Activated T-cell treated with anti-CD3 and anti-CD28 coated beads, Interleukin-2, amount 50 U/mL, for 72 hours (primary cell): Measurements from ENCODE around the gene CYP27B1. TPM values are rescaled to one million over a fixed set of nuclear protein-coding genes. Genes with fewer than 3 reads are reported as not detected.
"Not testable (repeated sequence)": the region's sequence is repeated elsewhere in the genome, so short reads cannot be mapped to it uniquely, and the experiment has no call there.

Source experiments
- ATAC-seq, 2 donors: fragments of 150-1000 bp; cut with Tn5 transposase; replicated peaks in 1 of 2; 2 replicates each; pipeline ENCODE4 v1.10.0; 2021; ENCODE audit warnings: moderate library complexity in 2 of 2, mild to moderate bottlenecking in 1 of 2
- DNase-seq, 2 donors: peaks; one replicate each; pipeline ENCODE4 v3.0.0; 2021 to 2022; ENCODE audit warnings: mixed read lengths in 1 of 2
- H3K27ac Mint-ChIP-seq: one replicate; pipeline ENCODE4 v1.8.0; 2022; ENCODE audit warnings: mild to moderate bottlenecking, moderate library complexity, mixed read lengths
- H3K27me3 Mint-ChIP-seq: one replicate; pipeline ENCODE4 v1.8.0; 2022; ENCODE audit warnings: low read depth, mixed read lengths
- H3K36me3 Mint-ChIP-seq, 2 donors: one replicate each; pipeline ENCODE4 v1.8.0; 2022; ENCODE audit warnings: mixed read lengths in 2 of 2, mild to moderate bottlenecking in 1 of 2; ENCODE audit not compliant: insufficient read depth in 2 of 2
- H3K4me1 Mint-ChIP-seq: one replicate; pipeline ENCODE4 v1.8.0; 2022; ENCODE audit warnings: low read depth, mixed read lengths
- H3K4me3 Mint-ChIP-seq, 2 donors: one replicate each; pipeline ENCODE4 v1.8.0; 2022; ENCODE audit warnings: mild to moderate bottlenecking in 2 of 2, mixed read lengths in 2 of 2, moderate library complexity in 2 of 2
- H3K9me3 Mint-ChIP-seq, 2 donors: one replicate each; pipeline ENCODE4 v1.8.0; 2022; ENCODE audit warnings: mixed read lengths in 2 of 2
- total RNA-seq, 2 donors: library from RNA; stranded (reverse); gene quantifications; one replicate each; pipeline ENCODE4 v1.2.3, GENCODE V29; 2022

Gene CYP27B1
- total RNA-seq, 2 donors from 2014 or later: 11.1 to 14.7 TPM

DNA sequence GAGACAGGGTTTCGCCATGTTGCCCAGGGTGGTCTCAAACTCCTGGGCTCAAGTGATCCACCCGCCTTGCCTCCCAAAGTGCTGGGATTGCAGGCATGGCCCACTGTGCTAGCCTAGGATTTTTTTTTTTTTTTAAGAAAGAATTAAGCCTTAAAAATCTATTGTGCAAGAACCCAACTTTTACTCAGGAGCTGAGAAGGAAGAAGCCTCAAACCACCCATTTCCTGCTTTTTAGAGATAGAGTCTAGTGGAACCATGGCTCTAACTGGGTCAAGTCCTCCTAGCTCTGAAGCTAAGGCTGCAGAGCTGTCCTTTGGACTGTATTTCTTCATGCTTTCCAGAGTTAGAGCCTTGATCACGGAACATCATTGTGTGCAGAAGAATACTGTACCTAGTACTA is 14.4 kb upstream of the CYP27B1 start:
- Mint-ChIP-seq H3K27me3 (no peaks in the 10 kb centered on the region), H3K27ac (peak overlapping the region; percentile 97), H3K36me3 (peaks cover 1 to 13% of the 10 kb centered on the region in 2 donors), H3K4me1 (peaks cover 20% of the 10 kb centered on the region), H3K9me3 (no peaks in the 10 kb centered on the region), H3K4me3 (no peak overlapping the region)
- ATAC-seq (no peak), DNase-seq (no peak)

DNA sequence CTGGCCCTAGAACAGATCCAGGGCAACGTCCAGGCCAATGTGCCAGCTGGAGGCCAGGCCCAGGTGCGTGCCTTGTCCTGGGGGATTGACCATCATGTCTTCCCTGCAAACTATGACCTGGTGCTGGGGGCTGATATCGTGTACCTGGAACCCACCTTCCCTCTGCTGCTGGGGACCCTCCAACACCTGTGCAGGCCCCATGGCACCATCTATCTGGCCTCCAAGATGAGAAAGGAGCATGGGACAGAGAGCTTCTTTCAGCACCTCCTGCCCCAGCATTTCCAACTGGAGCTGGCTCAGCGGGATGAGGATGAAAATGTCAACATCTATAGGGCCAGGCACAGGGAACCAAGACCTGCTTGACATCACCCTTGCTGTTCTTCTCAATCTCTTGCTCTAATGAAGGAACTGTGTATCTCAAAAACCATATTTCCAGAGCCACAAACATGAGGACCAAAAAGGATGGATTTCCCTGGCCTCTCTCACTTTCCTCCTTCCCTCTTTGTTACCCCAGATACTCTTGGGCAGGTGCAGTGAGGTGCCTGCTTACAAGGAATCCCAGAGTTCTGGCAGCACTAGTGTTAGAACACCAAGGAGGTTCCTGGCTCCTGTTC is 13.5 kb upstream of the CYP27B1 start:
- no peak overlapping the region for H3K27ac Mint-ChIP-seq
- DNase-seq (no peak), ATAC-seq (no peak)
- peaks cover 6 to 11% of the 10 kb centered on the region in 2 donors for H3K36me3 Mint-ChIP-seq
- H3K4me3 Mint-ChIP-seq: no peak overlapping the region
- H3K9me3 Mint-ChIP-seq: no peaks in the 10 kb centered on the region
- H3K4me1 Mint-ChIP-seq: peaks cover 20% of the 10 kb centered on the region
- H3K27me3 Mint-ChIP-seq: no peaks in the 10 kb centered on the region

- H3K9me3 Mint-ChIP-seq: no peaks in the 10 kb centered on the region
These were observed 12.9 kb upstream of the CYP27B1 start for GRCh38 chr12:57779736-57780135.

GRCh38 chr12:57777911-57778310 is 11.0 kb upstream of the CYP27B1 start:
- H3K4me3 Mint-ChIP-seq: no peak overlapping the region
- peaks cover 6% of the 10 kb centered on the region in 2 donors for H3K36me3 Mint-ChIP-seq
- DNase-seq (no peak), ATAC-seq (no peak)
- H3K9me3 Mint-ChIP-seq: no peaks in the 10 kb centered on the region
- H3K27ac Mint-ChIP-seq: no peak overlapping the region
- H3K4me1 Mint-ChIP-seq: peaks cover 24% of the 10 kb centered on the region
- no peaks in the 10 kb centered on the region for H3K27me3 Mint-ChIP-seq

More at GRCh38 chr12:57779736-57780135, 12.9 kb upstream of the CYP27B1 start:
- no peaks in the 10 kb centered on the region for H3K27me3 Mint-ChIP-seq
- H3K4me1 Mint-ChIP-seq: peaks cover 20% of the 10 kb centered on the region
- peaks cover 6 to 11% of the 10 kb centered on the region in 2 donors for H3K36me3 Mint-ChIP-seq
- no peak for DNase-seq
- peak overlapping the region; percentile 17 for H3K27ac Mint-ChIP-seq
- no peak overlapping the region for H3K4me3 Mint-ChIP-seq
- no peak for ATAC-seq

- H3K27ac Mint-ChIP-seq: no peak overlapping the region
- H3K36me3 Mint-ChIP-seq: peaks cover 3 to 6% of the 10 kb centered on the region in 2 donors
- H3K4me1 Mint-ChIP-seq: peaks cover 22% of the 10 kb centered on the region
- DNase-seq (no peak), ATAC-seq (no peak)
- no peaks in the 10 kb centered on the region for H3K27me3 Mint-ChIP-seq
- H3K4me3 Mint-ChIP-seq: no peak overlapping the region
- H3K9me3 Mint-ChIP-seq: no peaks in the 10 kb centered on the region
These were observed 10.5 kb upstream of the CYP27B1 start for GRCh38 chr12:57777367-57777766.

GRCh38 chr12:57776247-57776587 is 9.3 kb upstream of the CYP27B1 start:
- no peak overlapping the region for H3K27ac Mint-ChIP-seq
- ATAC-seq (no peak), DNase-seq (no peak)
- no peaks in the 10 kb centered on the region for H3K27me3 Mint-ChIP-seq
- H3K9me3 Mint-ChIP-seq: no peaks in the 10 kb centered on the region
- peaks cover 6 to 8% of the 10 kb centered on the region in 2 donors for H3K36me3 Mint-ChIP-seq
- no peak overlapping the region for H3K4me3 Mint-ChIP-seq
- H3K4me1 Mint-ChIP-seq: peaks cover 20% of the 10 kb centered on the region

DNA sequence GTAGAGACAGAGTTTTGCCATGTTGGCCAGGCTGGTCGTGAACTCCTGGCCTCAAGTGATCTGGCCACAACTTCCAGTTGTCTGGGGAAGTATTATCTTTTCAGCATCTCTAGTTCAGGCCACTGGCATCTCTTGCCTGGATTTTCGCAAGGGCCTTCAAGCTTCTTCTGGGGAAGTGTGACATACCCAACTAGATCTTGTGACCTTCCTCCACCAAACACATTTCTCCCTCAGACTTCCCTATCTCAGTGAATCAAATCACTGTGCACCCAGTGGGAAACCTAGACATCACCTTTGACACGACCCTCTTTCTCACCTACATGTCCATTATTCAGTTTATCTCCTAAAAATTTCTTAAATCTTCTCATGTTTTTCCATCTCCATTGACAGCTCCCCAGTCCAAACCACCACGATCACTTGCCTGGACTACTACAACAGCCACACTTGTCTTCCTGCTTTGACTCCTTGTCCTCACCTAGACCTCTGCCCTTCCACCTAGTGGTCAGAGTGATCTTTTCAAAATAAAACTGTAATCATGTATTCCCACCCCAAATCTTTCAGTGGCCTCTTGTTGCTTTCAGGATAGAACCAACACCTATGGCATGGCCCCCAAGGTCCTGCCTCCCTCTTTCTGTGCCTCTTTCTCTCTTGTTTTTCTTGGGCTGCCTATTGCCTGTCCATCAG is 8.8 kb upstream of the CYP27B1 start:
- peaks cover 6 to 8% of the 10 kb centered on the region in 2 donors for H3K36me3 Mint-ChIP-seq
- no peaks in the 10 kb centered on the region for H3K27me3 Mint-ChIP-seq
- no peak overlapping the region for H3K4me3 Mint-ChIP-seq
- no peak for ATAC-seq
- no peak for DNase-seq
- H3K9me3 Mint-ChIP-seq: no peaks in the 10 kb centered on the region
- H3K27ac Mint-ChIP-seq: no peak overlapping the region
- peaks cover 25% of the 10 kb centered on the region for H3K4me1 Mint-ChIP-seq

- peaks cover 6 to 11% of the 10 kb centered on the region in 2 donors for H3K36me3 Mint-ChIP-seq
- H3K27ac Mint-ChIP-seq: no peak overlapping the region
- ATAC-seq (no peak), DNase-seq (no peak)
- H3K4me3 Mint-ChIP-seq: no peak overlapping the region
- H3K27me3 Mint-ChIP-seq: no peaks in the 10 kb centered on the region
- no peaks in the 10 kb centered on the region for H3K9me3 Mint-ChIP-seq
- peaks cover 32% of the 10 kb centered on the region for H3K4me1 Mint-ChIP-seq
These were observed 8.2 kb upstream of the CYP27B1 start for GRCh38 chr12:57775044-57775443.

DNA sequence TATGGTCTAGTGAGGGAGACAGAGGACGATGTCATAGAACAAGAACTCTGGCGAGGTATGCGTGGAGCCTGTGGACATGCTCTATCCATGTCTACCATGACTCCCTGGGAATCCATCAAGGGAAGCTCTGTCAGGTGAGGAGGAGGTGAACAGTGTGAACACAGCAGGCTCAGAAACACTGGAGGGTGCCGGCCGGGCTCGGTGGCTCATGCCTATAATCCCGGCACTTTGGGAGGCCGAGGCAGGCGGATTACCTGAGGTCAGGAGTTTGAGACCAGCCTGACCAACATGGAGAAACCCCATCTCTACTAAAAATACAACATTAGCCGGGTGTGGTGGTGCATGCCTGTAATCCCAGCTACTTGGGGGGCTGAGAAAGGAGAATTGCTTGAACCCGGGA is 7.8 kb upstream of the CYP27B1 start:
- DNase-seq, ATAC-seq, H3K4me3 Mint-ChIP-seq, H3K27ac Mint-ChIP-seq, H3K27me3 Mint-ChIP-seq, H3K9me3 Mint-ChIP-seq: not testable (repeated sequence)
- Mint-ChIP-seq H3K36me3 (peaks cover 6 to 15% of the 10 kb centered on the region in 2 donors), H3K4me1 (peaks cover 36% of the 10 kb centered on the region)

GRCh38 chr12:57772429-57773322 is 5.8 kb upstream of the CYP27B1 start, which contains the start of gene EEF1AKMT3:
Gene EEF1AKMT3, plus strand, starts transcription at chr12:57772614. Its CDS starts 111 bp downstream, at chr12:57772725.
- Mint-ChIP-seq H3K36me3 (peaks cover 5 to 17% of the 10 kb centered on the region in 2 donors), H3K27ac (peak within 1 kb of the TSS; percentile 82), H3K4me3 (peak within 1 kb of the TSS; percentile 83 to 100), H3K4me1 (peaks cover 36% of the 10 kb centered on the region), H3K27me3 (no peaks in the 10 kb centered on the region), H3K9me3 (no peaks in the 10 kb centered on the region)
- ATAC-seq: peak; percentile 37 to 58
- DNase-seq: peak; percentile 38 to 47

GRCh38 chr12:57771873-57772428 is 5.1 kb upstream of the CYP27B1 start, which contains the start of gene METTL1:
Gene METTL1, minus strand, starts transcription at chr12:57772105. Its CDS starts 22 bp downstream, at chr12:57772083.
- Mint-ChIP-seq H3K36me3 (peaks cover 5 to 17% of the 10 kb centered on the region in 2 donors), H3K9me3 (no peaks in the 10 kb centered on the region), H3K4me1 (peaks cover 36% of the 10 kb centered on the region), H3K27me3 (no peaks in the 10 kb centered on the region), H3K4me3 (peak within 1 kb of the TSS; percentile 83 to 100), H3K27ac (peak within 1 kb of the TSS; percentile 82)
- ATAC-seq: peak; percentile 91 to 92
- peak; percentile 91 to 93 for DNase-seq

- DNase-seq (peak; percentile 88 to 92), ATAC-seq (peak; percentile 71 to 75)
- Mint-ChIP-seq H3K4me1 (peaks cover 41% of the 10 kb centered on the region), H3K4me3 (peak overlapping the region; percentile 83 to 100), H3K36me3 (peaks cover 5 to 17% of the 10 kb centered on the region in 2 donors), H3K9me3 (no peaks in the 10 kb centered on the region), H3K27me3 (no peaks in the 10 kb centered on the region), H3K27ac (peak overlapping the region; percentile 82)
These were observed 4.5 kb upstream of the CYP27B1 start for GRCh38 chr12:57771236-57771872.
